ENCODE data around the gene HOXA2. TPM values are rescaled to one million over a fixed set of nuclear protein-coding genes. Genes with fewer than 3 reads are reported as not detected.

The HOXA2 gene
- total RNA-seq, 4 donors from 2014 or later, result 0.34 to 4.2 (median 1.9) TPM

- no peaks in the 10 kb centered on the region for H3K9me3 ChIP-seq
- no peak for DNase-seq (ENCODE audit: low spot score in 2 of 2)
- TF ChIP-seq POLR2A (IDR thresholded peaks at IDR 0.05) (no peak), POLR2AphosphoS5 (IDR thresholded peaks at IDR 0.05) (no peak), EP300 (IDR thresholded peaks at IDR 0.05) (no peak), CTCF (IDR thresholded peaks at IDR 0.05) (no peak)
- H3K27ac ChIP-seq, result no peak overlapping the region
- peak overlapping the region; percentile 3 for H3K4me3 ChIP-seq
- H3K27me3 ChIP-seq, result no peaks in the 10 kb centered on the region
- no peaks in the 10 kb centered on the region for H3K36me3 ChIP-seq
- peaks cover 30% of the 10 kb centered on the region for H3K4me1 ChIP-seq
- WGBS, result 81% methylated on average over 12 of the region's 12 CpGs
Observed at GRCh38 chr7:27116962-27117886, 14.7 kb upstream of the HOXA2 start.

- H3K4me3 ChIP-seq, result peak overlapping the region; percentile 36
- peak overlapping the region; percentile 64 for H3K27ac ChIP-seq
- TF ChIP-seq EP300 (IDR thresholded peaks at IDR 0.05), result no peak
- no peak for TF ChIP-seq CTCF (IDR thresholded peaks at IDR 0.05)
- no peak for TF ChIP-seq POLR2A (IDR thresholded peaks at IDR 0.05)
- no peak for TF ChIP-seq POLR2AphosphoS5 (IDR thresholded peaks at IDR 0.05)
- H3K27me3 ChIP-seq, result no peaks in the 10 kb centered on the region
- no peak for DNase-seq (ENCODE audit: low spot score in 2 of 2)
- peaks cover 31% of the 10 kb centered on the region for H3K4me1 ChIP-seq
- 79% methylated on average over 20 of the region's 20 CpGs for WGBS
- no peaks in the 10 kb centered on the region for H3K9me3 ChIP-seq
- H3K36me3 ChIP-seq, result no peaks in the 10 kb centered on the region
Observed at GRCh38 chr7:27116031-27116961, 13.8 kb upstream of the HOXA2 start.

- Histone ChIP-seq H3K27ac (peak overlapping the region; percentile 64), H3K4me3 (peak overlapping the region; percentile 36), H3K27me3 (no peaks in the 10 kb centered on the region), H3K4me1 (peaks cover 38% of the 10 kb centered on the region), H3K9me3 (no peaks in the 10 kb centered on the region), H3K36me3 (peaks cover under 1% of the 10 kb centered on the region)
- TF ChIP-seq POLR2AphosphoS5 (IDR thresholded peaks at IDR 0.05) (no peak), EP300 (IDR thresholded peaks at IDR 0.05) (no peak)
- WGBS, result 77% methylated on average over 44 of the region's 45 CpGs
- peak in 1 of 2 donors; percentile 55 for DNase-seq (ENCODE audit: low spot score in 2 of 2)
Observed at GRCh38 chr7:27115221-27116026, 12.9 kb upstream of the HOXA2 start.

- no peak overlapping the region for H3K27ac ChIP-seq
- peaks cover 6% of the 10 kb centered on the region for H3K36me3 ChIP-seq
- no peaks in the 10 kb centered on the region for H3K27me3 ChIP-seq
- WGBS, result 78% methylated on average over 6 of the region's 6 CpGs
- TF ChIP-seq CTCF (IDR thresholded peaks at IDR 0.05), result no peak
- TF ChIP-seq EP300 (IDR thresholded peaks at IDR 0.05), result no peak
- TF ChIP-seq POLR2AphosphoS5 (IDR thresholded peaks at IDR 0.05), result no peak
- TF ChIP-seq POLR2A (IDR thresholded peaks at IDR 0.05), result no peak
- H3K4me1 ChIP-seq, result peaks cover 43% of the 10 kb centered on the region
- peak overlapping the region; percentile 36 for H3K4me3 ChIP-seq
- DNase-seq (ENCODE audit: low spot score in 2 of 2), result no peak
- H3K9me3 ChIP-seq, result no peaks in the 10 kb centered on the region
Observed at GRCh38 chr7:27114881-27115220, 12.4 kb upstream of the HOXA2 start.

All from suprapubic skin (tissue), 4 donors.